ENCODE results near the gene OR4B1. TPM values are rescaled to one million over a fixed set of nuclear protein-coding genes. Genes with fewer than 3 reads are reported as not detected.

The OR4B1 gene
- not detected in 2 replicates for total RNA-seq

DNA sequence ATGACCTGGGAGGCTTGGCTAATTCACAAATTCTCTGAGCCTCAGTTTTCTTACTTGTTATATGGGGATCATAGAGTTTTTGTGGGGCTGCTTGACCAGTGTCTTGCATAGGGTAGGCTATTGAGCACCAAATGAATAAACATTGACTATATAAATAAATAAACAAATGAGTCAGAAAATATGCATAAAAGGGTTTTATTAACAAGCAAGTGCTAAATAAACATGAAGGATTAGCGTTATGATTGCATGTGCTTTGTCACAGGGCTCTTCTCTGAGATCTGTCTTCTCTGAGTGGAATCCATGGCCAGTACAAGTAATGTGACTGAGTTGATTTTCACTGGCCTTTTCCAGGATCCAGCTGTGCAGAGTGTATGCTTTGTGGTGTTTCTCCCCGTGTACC lies at the start of gene OR4B1:
Gene OR4B1, plus strand, starts transcription at position 301 of the 400 bp plus-strand sequence. Its CDS starts 0 bp downstream, at position 301.

DNA sequence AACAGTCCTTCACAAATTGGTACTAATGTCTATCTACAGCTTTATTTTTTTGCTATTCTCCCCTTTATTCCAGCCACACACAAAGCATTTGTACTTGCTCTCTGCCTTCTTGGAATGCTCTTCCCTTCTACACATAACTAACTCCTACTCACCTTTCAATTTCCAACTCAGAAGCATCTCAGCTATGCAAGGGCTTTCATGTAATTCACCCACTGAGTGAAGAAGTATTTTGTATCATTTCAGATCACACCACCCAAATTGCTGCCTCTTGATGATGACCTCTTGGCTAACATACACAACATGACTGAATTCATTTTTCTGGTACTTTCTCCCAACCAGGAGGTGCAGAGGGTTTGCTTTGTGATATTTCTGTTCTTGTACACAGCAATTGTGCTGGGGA lies 28.2 kb downstream of the OR4B1 start, which contains the start of gene OR4X2:
Gene OR4X2, plus strand, starts transcription at position 301 of the 400 bp plus-strand sequence. Its CDS starts 0 bp downstream, at position 301.

DNA sequence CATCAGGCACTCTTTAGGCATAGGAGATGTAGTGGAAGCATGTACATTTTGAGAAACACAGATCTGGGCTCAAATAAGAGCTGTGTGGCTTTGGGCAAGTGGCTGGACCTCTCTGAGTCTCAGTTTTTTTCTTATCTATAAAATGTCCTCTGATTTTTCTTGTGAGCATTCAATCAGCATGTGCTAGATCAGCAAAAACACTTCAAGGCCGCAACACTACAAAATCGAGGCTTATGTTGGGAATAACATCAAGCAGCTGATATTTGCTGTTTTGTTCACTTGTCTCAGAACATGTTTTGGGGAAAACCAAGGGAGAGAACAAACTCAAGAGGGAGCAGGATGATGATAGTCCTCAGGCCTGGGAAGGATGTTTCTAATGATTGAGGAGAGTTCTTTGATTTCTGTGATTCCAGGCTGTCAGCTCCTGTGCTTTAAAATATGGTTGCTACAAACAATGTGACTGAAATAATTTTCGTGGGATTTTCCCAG lies 46.9 kb downstream of the OR4B1 start, which contains the start of gene OR4X1:
Gene OR4X1, plus strand, starts transcription at position 439 of the 489 bp plus-strand sequence. Its CDS starts 0 bp downstream, at position 439.

Other genes with a start within 250 kb of the OR4B1 start
- 2.3 and 2.4 TPM in 2 replicates for gene PTPRJ, start 236.3 kb upstream of the OR4B1 start, total RNA-seq
- not detected in 2 replicates for gene OR4X2, start 28.3 kb downstream of the OR4B1 start, total RNA-seq
- gene OR4X1, start 47.1 kb downstream of the OR4B1 start, total RNA-seq, result not detected in 2 replicates
- gene OR4S1, start 89.4 kb downstream of the OR4B1 start, total RNA-seq, result not detected in 2 replicates
- gene OR4C3, start 108.1 kb downstream of the OR4B1 start, total RNA-seq, result not detected in 2 replicates
- gene OR4C5, start 149.7 kb downstream of the OR4B1 start, total RNA-seq, result not detected in 2 replicates